ENCODE data around the gene CCDC110.

- TF ChIP-seq CTCF (IDR thresholded peaks at IDR 0.05) (peak in 1 of 4 experiments; percentile 4), POLR2A (IDR thresholded peaks at IDR 0.05) (peak; percentile 66 to 86)
Observed at GRCh38 chr4:185425647-185426352, 45.7 kb downstream of the CCDC110 start, which contains the start of gene UFSP2.
